22Rv1 (cell line): Measurements from ENCODE around the gene VEPH1.

Experiments
- ZFX ChIP-seq: fragments of 450-650 bp; IDR thresholded peaks from 2 replicates; pipeline ENCODE4 v1.6.1; 2017; ENCODE audit warnings: antibody characterized with exemption, borderline replicate concordance
- TF ChIP-seq, protein P1 (sequence below): fragments of 450-650 bp; IDR thresholded peaks from 2 replicates; pipeline ENCODE4 v1.5.1; 2017; ENCODE audit warnings: mild to moderate bottlenecking

DNA sequence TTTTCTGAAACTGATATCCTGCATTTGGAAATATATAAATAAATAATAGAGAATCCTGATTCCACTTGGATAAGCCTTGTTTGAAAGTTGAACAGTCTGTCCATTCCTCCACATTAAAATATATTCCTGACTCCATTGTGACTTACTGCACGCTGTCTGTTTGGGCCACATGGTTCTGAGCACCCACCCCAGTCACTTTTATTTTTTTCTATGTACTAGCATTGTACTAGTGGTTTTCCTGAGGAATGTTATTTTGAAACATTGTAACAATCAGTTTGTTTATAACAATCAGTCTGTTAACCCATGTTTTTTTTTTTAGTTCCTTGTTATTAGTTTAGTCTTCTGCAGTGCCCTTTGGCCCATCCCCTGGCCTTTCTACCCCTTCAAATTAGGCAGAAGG is 255.8 kb downstream of the VEPH1 start:
- TF ChIP-seq, protein P1, sequence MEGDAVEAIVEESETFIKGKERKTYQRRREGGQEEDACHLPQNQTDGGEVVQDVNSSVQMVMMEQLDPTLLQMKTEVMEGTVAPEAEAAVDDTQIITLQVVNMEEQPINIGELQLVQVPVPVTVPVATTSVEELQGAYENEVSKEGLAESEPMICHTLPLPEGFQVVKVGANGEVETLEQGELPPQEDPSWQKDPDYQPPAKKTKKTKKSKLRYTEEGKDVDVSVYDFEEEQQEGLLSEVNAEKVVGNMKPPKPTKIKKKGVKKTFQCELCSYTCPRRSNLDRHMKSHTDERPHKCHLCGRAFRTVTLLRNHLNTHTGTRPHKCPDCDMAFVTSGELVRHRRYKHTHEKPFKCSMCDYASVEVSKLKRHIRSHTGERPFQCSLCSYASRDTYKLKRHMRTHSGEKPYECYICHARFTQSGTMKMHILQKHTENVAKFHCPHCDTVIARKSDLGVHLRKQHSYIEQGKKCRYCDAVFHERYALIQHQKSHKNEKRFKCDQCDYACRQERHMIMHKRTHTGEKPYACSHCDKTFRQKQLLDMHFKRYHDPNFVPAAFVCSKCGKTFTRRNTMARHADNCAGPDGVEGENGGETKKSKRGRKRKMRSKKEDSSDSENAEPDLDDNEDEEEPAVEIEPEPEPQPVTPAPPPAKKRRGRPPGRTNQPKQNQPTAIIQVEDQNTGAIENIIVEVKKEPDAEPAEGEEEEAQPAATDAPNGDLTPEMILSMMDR = no peak
- TF ChIP-seq ZFX = no peak
